AG10803 (cell line): Measurements from ENCODE around the gene NR4A3.
A peak's percentile ranks its signal among the peaks of the same experiment; 100 is the strongest.
"Not testable (repeated sequence)": the region's sequence is repeated elsewhere in the genome, so short reads cannot be mapped to it uniquely, and the experiment has no call there.

ENCODE experiments used
- DNase-seq: peaks from one replicate; pipeline ENCODE4 v3.0.0; 2010; ENCODE audit warnings: low read depth
- H3K4me3 ChIP-seq: 2 replicates; pipeline ENCODE4 v1.5.1; 2011; ENCODE audit warnings: mild to moderate bottlenecking, low read length, control low read depth
- TF ChIP-seq, protein P1 (sequence below): conservative IDR thresholded peaks from 2 replicates; pipeline ENCODE4 v1.5.1; 2011; ENCODE audit warnings: mild to moderate bottlenecking, low read length, control low read depth, inconsistent platforms

NR4A3 gene

GRCh38 chr9:99821396-99822108 lies at the start of gene NR4A3:
Gene NR4A3 (plus strand): TSS chr9:99821885. CDS start chr9:99828043, 6,158 bp downstream.
- DNase-seq = peak; percentile 96
- peak within 1 kb of the TSS; percentile 90 for H3K4me3 ChIP-seq
- TF ChIP-seq, protein P1, sequence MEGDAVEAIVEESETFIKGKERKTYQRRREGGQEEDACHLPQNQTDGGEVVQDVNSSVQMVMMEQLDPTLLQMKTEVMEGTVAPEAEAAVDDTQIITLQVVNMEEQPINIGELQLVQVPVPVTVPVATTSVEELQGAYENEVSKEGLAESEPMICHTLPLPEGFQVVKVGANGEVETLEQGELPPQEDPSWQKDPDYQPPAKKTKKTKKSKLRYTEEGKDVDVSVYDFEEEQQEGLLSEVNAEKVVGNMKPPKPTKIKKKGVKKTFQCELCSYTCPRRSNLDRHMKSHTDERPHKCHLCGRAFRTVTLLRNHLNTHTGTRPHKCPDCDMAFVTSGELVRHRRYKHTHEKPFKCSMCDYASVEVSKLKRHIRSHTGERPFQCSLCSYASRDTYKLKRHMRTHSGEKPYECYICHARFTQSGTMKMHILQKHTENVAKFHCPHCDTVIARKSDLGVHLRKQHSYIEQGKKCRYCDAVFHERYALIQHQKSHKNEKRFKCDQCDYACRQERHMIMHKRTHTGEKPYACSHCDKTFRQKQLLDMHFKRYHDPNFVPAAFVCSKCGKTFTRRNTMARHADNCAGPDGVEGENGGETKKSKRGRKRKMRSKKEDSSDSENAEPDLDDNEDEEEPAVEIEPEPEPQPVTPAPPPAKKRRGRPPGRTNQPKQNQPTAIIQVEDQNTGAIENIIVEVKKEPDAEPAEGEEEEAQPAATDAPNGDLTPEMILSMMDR = peak; percentile 22; the same call in 1 of the 2 replicates

DNA sequence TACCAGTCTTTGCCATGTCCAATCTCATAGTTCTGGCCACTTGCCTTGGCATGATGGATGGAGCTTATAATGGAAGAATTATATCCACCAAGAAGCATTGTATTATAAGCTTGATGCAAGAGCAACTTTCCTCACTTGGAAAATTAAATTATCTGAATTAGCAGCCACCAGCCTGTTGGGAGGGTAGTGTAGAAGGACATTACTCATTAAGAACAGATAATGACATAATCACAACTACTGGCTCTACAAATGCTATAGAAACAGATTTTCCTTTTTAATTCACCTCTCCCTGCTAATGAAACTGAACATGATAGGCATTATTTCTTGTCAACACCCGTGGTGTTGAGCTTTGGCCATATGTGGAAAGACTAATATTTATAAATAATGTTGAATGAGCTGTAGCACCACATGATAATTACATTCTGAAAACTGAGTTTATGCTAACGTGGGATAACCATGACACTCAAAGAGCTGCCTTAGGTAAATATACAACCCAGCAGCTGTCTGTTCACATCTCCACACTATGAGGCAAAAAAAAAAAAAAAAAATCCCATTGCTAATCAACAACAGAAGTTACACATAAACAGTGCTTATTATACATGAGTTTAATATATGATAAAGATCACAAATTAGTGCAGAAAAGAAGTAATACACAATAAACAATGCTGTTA lies 48.1 kb upstream of the NR4A3 start:
- TF ChIP-seq, protein P1 = no peak
- DNase-seq = no peak
- H3K4me3 ChIP-seq = no peak overlapping the region

GRCh38 chr9:99778308-99778707 lies 43.4 kb upstream of the NR4A3 start:
- TF ChIP-seq, protein P1 = no peak
- no peak overlapping the region for H3K4me3 ChIP-seq
- DNase-seq = peak; percentile 70

- TF ChIP-seq, protein P1 = no peak
- no peak overlapping the region for H3K4me3 ChIP-seq
- DNase-seq = no peak
Observed at GRCh38 chr9:99778836-99779235, 42.8 kb upstream of the NR4A3 start.

GRCh38 chr9:99779277-99779676 lies 42.4 kb upstream of the NR4A3 start:
- H3K4me3 ChIP-seq = no peak overlapping the region
- DNase-seq = no peak
- TF ChIP-seq, protein P1 = no peak

- H3K4me3 ChIP-seq, DNase-seq: not testable (repeated sequence)
Observed at GRCh38 chr9:99782349-99782748, 39.3 kb upstream of the NR4A3 start.

DNA sequence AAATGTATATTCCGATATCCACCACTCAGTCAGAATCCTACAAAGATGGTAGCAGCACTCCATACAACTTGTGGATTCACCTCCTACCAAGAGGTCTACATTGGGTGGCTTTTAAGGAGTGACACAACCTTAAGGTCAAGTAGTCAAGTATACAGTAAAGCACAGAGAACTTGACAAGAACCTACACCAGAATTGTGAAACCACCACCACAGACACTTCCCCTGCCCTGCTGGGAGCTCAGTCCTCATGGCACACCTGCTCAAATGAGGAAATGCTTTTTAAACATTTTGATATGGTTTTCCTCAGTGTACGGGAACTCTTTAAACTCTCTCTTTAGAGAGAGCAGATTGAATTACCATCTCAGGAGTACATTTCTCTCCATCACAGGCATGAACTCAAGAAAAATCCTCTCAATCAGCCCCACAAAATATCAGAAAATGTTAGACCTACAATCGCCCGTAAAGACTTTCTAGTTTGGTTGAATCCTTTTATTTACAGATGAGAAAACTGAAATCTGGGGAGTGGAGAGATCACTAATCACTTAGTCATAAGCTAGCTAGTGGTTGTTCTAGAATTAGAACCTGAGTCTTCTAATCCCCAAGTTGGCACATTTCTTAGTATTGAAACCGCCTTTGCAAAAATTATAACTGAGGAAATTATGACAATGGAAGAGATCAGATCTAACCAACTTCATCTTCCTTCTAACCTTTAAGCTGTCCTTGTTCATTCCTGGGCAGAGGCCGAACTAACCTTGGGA lies 38.5 kb upstream of the NR4A3 start:
- DNase-seq = no peak
- no peak overlapping the region for H3K4me3 ChIP-seq
- TF ChIP-seq, protein P1 = no peak
